Neutrophil (primary cell): Measurements from ENCODE around the gene RAPGEF6.

Experiments used
- H3K27ac ChIP-seq: fragments of 200-600 bp; sonication (generic); 2 replicates; pipeline ENCODE4 v1.5.1; 2016; ENCODE audit warnings: mild to moderate bottlenecking, moderate library complexity
- H3K27me3 ChIP-seq: fragments of 200-600 bp; sonication (generic); 2 replicates; pipeline ENCODE4 v1.6.0; 2016; ENCODE audit warnings: mild to moderate bottlenecking
- H3K36me3 ChIP-seq: fragments of 200-600 bp; sonication (generic); 2 replicates; pipeline ENCODE4 v1.5.1; 2017
- H3K4me1 ChIP-seq, 2 experiments: fragments of 200-600 bp in 1 of 2; sonication (generic) in 1 of 2; 1 replicate in 1 of 2; 2 replicates in 1 of 2; pipeline versions ENCODE4 v1.5.1 to v1.6.1; 2013 to 2016; ENCODE audit warnings: low read depth in 1 of 2, low read length in 1 of 2, mild to moderate bottlenecking in 1 of 2, moderate library complexity in 1 of 2; ENCODE audit not compliant: control insufficient read depth in 1 of 2, insufficient read depth in 1 of 2
- H3K4me3 ChIP-seq, 2 experiments: fragments of 200-600 bp in 1 of 2; sonication (generic) in 1 of 2; 1 replicate in 1 of 2; 2 replicates in 1 of 2; pipeline ENCODE4 v1.5.1; 2013 to 2016; ENCODE audit warnings: low read depth in 1 of 2, low read length in 1 of 2, mild to moderate bottlenecking in 1 of 2, moderate library complexity in 1 of 2
- H3K9me3 ChIP-seq: fragments of 200-600 bp; sonication (generic); 2 replicates; pipeline ENCODE4 v1.5.1; 2016
- TF ChIP-seq, protein P1 (sequence below): fragments of 200-600 bp; sonication (generic); IDR thresholded peaks from 2 replicates; pipeline ENCODE4 v1.5.1; 2016; ENCODE audit warnings: antibody characterized with exemption

The RAPGEF6 gene

DNA sequence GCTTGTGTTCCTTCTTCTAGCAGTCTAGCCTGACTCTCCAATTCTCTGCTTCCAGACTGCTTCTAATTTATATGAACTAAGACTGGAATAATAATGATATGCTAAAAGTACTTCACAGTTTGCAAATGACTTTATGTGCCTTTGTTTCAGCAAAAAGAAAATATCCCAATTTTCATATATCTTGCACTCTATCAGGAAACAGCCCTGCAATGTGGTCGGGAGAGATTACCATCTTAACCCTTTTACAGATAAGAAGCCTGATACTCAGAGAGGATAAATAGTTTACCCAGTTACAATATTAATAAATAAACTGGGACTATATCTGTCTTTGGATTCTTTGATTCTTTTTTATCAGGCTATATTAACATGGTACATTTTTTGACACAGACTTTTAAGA lies 245.2 kb downstream of the RAPGEF6 start:
- H3K36me3 ChIP-seq = peaks cover 99% of the 10 kb centered on the region
- peak overlapping the region; percentile 11 for H3K27ac ChIP-seq
- H3K27me3 ChIP-seq = no peaks in the 10 kb centered on the region
- no peak overlapping the region for H3K4me3 ChIP-seq
- no peaks in the 10 kb centered on the region for H3K4me1 ChIP-seq
- TF ChIP-seq, protein P1, sequence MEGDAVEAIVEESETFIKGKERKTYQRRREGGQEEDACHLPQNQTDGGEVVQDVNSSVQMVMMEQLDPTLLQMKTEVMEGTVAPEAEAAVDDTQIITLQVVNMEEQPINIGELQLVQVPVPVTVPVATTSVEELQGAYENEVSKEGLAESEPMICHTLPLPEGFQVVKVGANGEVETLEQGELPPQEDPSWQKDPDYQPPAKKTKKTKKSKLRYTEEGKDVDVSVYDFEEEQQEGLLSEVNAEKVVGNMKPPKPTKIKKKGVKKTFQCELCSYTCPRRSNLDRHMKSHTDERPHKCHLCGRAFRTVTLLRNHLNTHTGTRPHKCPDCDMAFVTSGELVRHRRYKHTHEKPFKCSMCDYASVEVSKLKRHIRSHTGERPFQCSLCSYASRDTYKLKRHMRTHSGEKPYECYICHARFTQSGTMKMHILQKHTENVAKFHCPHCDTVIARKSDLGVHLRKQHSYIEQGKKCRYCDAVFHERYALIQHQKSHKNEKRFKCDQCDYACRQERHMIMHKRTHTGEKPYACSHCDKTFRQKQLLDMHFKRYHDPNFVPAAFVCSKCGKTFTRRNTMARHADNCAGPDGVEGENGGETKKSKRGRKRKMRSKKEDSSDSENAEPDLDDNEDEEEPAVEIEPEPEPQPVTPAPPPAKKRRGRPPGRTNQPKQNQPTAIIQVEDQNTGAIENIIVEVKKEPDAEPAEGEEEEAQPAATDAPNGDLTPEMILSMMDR = no peak
- no peaks in the 10 kb centered on the region for H3K9me3 ChIP-seq

DNA sequence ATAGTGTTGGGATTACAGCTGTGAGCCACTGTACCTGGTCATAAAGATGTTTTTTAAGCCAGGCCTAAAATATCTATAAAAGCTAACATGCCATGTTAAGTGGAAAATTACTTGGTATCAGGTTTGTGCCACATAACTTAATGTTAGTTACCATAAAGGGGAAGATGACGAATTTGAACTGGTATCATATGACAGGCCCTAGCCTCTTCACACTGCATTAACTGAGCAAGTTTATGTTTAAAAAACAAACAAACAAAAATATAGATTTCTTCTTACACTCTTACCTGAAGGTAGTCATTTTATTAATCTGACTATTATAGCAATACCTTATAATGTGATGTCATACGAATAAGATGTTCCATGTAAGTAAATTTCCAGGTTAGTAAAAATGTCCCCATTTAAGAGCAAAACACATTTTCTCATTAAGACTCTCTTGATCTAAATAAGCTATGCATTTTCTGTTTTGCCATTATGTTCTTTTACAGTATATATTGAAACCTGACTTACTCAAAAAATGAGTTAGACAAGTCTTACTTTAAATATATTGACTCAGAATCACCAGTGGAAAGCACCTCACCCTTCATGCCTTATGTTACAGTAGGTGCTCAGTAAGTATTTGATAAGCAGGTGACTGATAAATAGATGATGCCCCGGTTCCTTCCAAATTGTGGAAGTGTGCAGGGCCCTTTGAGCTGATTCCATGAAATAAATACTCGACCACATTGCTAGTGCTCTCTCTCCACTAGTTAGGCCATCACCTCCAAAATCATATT lies 245.7 kb downstream of the RAPGEF6 start:
- Histone ChIP-seq H3K36me3 (peaks cover 94% of the 10 kb centered on the region), H3K9me3 (no peaks in the 10 kb centered on the region), H3K27ac (peak overlapping the region; percentile 11), H3K4me3 (no peak overlapping the region), H3K4me1 (no peaks in the 10 kb centered on the region), H3K27me3 (no peaks in the 10 kb centered on the region)
- TF ChIP-seq, protein P1 = no peak

DNA sequence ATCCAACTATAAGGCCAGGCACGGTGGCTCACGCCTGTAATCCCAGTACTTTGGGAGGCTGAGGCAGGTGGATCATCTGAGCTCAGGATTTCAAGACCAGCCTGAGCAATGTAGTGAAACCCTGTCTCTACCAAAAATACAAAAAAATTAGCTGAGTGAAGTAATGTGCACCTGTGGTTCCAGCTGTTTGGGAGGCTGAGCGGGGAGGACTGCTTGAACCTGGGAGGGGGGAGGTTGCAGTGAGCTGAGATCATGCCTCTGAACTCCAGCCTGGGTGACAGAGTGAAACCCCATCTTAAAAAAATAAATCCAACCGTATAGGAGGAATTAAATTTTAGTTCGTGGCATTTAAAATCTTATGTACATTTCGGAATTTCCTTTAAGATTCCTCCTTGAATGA lies 247.8 kb downstream of the RAPGEF6 start:
- no peaks in the 10 kb centered on the region for H3K9me3 ChIP-seq
- no peaks in the 10 kb centered on the region for H3K27me3 ChIP-seq
- H3K27ac ChIP-seq = peak overlapping the region; percentile 23
- TF ChIP-seq, protein P1 = no peak
- H3K36me3 ChIP-seq = peaks cover 73% of the 10 kb centered on the region
- peaks cover 5 to 7% of the 10 kb centered on the region in 2 experiments for H3K4me1 ChIP-seq
- no peak overlapping the region for H3K4me3 ChIP-seq

DNA sequence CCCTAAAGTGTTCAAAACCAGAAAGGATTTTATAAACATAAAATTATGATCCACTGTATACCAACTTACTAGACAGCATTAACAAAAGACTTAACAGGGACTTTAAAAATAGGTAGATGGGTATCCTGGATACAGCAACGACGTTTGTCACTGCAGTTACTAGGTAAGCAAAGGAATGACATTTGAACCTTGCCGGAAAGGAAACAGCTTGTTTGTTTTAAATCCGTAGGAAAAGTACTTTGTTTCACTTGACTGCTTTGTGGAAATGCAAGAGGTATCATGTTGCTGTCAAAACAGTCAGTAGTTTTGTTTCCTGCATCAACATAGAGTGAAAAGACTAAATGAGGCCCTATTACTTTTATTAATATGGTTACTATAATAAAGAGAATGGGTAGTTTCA lies 248.2 kb downstream of the RAPGEF6 start:
- peaks cover 10 to 12% of the 10 kb centered on the region in 2 experiments for H3K4me1 ChIP-seq
- H3K9me3 ChIP-seq = no peaks in the 10 kb centered on the region
- no peaks in the 10 kb centered on the region for H3K27me3 ChIP-seq
- peak overlapping the region; percentile 23 for H3K27ac ChIP-seq
- H3K4me3 ChIP-seq = no peak overlapping the region
- H3K36me3 ChIP-seq = peaks cover 69% of the 10 kb centered on the region
- TF ChIP-seq, protein P1 = no peak

DNA sequence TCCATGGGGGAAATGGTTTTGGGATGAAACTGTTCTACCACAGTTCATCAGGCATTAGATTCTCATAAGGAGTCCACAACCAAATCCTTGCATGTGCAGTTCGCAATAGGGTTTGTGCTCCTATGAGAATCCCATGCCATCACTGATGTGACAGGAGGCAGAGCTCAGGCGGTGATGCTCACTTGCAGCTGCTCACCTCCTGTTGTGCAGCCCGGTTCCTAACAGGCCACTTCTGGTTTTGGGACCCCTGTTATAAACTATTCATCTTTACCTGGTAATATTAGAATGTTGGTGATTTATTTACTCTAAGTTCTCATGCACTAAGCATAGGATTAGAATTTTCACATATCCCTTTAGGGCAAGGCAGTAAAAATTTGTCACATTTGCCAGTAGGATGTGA lies 248.9 kb downstream of the RAPGEF6 start:
- TF ChIP-seq, protein P1 = no peak
- no peaks in the 10 kb centered on the region for H3K27me3 ChIP-seq
- no peak overlapping the region for H3K4me3 ChIP-seq
- no peak overlapping the region for H3K27ac ChIP-seq
- peaks cover 17 to 19% of the 10 kb centered on the region in 2 experiments for H3K4me1 ChIP-seq
- peaks cover 62% of the 10 kb centered on the region for H3K36me3 ChIP-seq
- H3K9me3 ChIP-seq = no peaks in the 10 kb centered on the region
